GM12878 (cell line): Measurements from ENCODE around the gene PNPO.

Experiments
- BACH1 ChIP-seq: fragments of 450-650 bp; IDR thresholded peaks from 2 replicates; pipeline ENCODE4 v1.6.1; 2017; ENCODE audit warnings: mild to moderate bottlenecking, borderline replicate concordance
- BRCA1 ChIP-seq: IDR thresholded peaks from 2 replicates; pipeline ENCODE4 v1.6.1; 2011; ENCODE audit warnings: low read depth, low read length, improper control_type of control experiment
- CREB1 ChIP-seq: IDR thresholded peaks from 2 replicates; pipeline ENCODE4 v1.6.1; 2012; ENCODE audit warnings: low read depth, mild to moderate bottlenecking, inconsistent platforms
- EZH2 ChIP-seq: IDR thresholded peaks from 2 replicates; pipeline ENCODE4 v1.6.1; 2012; ENCODE audit warnings: low read depth, mild to moderate bottlenecking, control low read depth, inconsistent platforms, low read length, borderline replicate concordance; ENCODE audit not compliant: control insufficient read depth
- GATAD2B ChIP-seq: fragments of 450-650 bp; conservative IDR thresholded peaks from 2 replicates; pipeline ENCODE4 v1.6.1; 2017; ENCODE audit warnings: low read depth, mild to moderate bottlenecking, moderate library complexity
- POLR2A ChIP-seq: IDR thresholded peaks from 2 replicates; pipeline ENCODE4 v1.6.1; 2011; ENCODE audit warnings: low read depth, mild to moderate bottlenecking, low read length
- POLR2AphosphoS2 ChIP-seq: IDR thresholded peaks from 2 replicates; pipeline ENCODE4 v1.6.1; 2011; ENCODE audit warnings: low read depth, mild to moderate bottlenecking, low read length, improper control_type of control experiment, moderate library complexity
- ZNF274 ChIP-seq: IDR thresholded peaks from one replicate; pipeline ENCODE4 v1.8.0; 2011; ENCODE audit not compliant: insufficient read length, insufficient read depth
- ZSCAN29 ChIP-seq: fragments of 450-650 bp; IDR thresholded peaks from 2 replicates; pipeline ENCODE4 v1.6.1; 2017; ENCODE audit warnings: mild to moderate bottlenecking, moderate library complexity
- TF ChIP-seq, protein P1 (sequence below), 3 experiments: IDR thresholded peaks in 2 of 3; conservative IDR thresholded peaks in 1 of 3; 2 replicates each; pipeline ENCODE4 v1.5.1; 2011; ENCODE audit warnings: low read depth in 3 of 3, low read length in 3 of 3, mild to moderate bottlenecking in 3 of 3, control low read depth in 2 of 3, moderate library complexity in 2 of 3, inconsistent platforms in 1 of 3, mixed read lengths in 1 of 3; ENCODE audit not compliant: control insufficient read depth in 2 of 3, insufficient read depth in 1 of 3; ENCODE audit errors: extremely low read depth in 1 of 3
- TF ChIP-seq, protein P2 (sequence below): IDR thresholded peaks from 2 replicates; pipeline ENCODE4 v1.6.1; 2012; ENCODE audit warnings: low read depth, low read length, improper control_type of control experiment
- TF ChIP-seq, protein P3 (sequence below): fragments of 450-650 bp; IDR thresholded peaks from 2 replicates; pipeline ENCODE4 v1.6.1; 2017; ENCODE audit warnings: low read depth, mild to moderate bottlenecking, moderate library complexity

DNA sequence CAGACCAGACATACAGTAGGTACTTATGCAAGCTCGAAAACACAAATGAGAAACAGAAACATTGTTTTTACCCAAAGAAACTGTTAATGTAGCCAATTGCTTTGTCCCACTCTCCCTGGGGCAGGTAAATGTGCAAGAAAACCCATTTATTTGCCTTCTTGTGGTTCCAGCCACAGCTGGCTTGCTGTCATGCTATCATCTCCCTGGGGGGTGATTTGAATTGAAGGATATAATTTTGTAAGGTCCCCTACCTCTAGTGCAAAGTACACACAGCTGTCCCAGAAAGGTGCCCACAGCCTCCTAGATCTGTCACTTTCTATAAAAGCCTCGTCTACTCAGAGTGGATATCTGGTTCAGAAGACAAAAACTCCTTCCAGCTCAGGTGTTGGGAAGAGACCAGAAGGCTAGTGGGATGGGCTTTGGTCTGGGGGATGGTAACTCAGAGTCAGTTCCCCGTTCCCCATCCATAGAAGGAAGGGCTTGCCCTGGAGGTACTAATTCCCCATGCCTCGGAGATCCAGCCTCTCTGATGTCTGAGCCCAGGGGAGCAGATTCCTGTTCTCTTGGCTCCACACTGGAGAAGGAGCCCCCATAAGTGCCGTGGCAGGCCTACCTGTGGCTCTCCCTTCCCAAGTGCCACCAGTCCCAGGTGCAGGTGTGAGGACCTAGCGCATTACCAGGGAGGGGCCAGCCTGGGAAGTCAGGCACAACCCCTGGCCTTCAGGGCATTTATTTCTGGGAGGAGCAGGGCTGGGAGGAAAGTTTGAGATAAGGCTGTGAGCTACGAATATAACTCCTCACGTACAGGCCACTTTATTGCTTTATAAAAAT is 18.7 kb downstream of the PNPO start:
- TF ChIP-seq, protein P1, sequence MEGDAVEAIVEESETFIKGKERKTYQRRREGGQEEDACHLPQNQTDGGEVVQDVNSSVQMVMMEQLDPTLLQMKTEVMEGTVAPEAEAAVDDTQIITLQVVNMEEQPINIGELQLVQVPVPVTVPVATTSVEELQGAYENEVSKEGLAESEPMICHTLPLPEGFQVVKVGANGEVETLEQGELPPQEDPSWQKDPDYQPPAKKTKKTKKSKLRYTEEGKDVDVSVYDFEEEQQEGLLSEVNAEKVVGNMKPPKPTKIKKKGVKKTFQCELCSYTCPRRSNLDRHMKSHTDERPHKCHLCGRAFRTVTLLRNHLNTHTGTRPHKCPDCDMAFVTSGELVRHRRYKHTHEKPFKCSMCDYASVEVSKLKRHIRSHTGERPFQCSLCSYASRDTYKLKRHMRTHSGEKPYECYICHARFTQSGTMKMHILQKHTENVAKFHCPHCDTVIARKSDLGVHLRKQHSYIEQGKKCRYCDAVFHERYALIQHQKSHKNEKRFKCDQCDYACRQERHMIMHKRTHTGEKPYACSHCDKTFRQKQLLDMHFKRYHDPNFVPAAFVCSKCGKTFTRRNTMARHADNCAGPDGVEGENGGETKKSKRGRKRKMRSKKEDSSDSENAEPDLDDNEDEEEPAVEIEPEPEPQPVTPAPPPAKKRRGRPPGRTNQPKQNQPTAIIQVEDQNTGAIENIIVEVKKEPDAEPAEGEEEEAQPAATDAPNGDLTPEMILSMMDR (IDR thresholded peaks at IDR 0.05 in 2 of 3, conservative IDR thresholded peaks at IDR 0.05 in 1 of 3; ENCODE audit: control insufficient read depth in 2 of 3, extremely low read depth in 1 of 3, insufficient read depth in 1 of 3, low read depth in 3 of 3, low read length in 3 of 3): no peak
- TF ChIP-seq EZH2 (no peak), BRCA1 (no peak), POLR2A (no peak), ZSCAN29 (no peak), BACH1 (no peak), POLR2AphosphoS2 (no peak), ZNF274 (no peak), GATAD2B (no peak), CREB1 (no peak)
- TF ChIP-seq, protein P2, sequence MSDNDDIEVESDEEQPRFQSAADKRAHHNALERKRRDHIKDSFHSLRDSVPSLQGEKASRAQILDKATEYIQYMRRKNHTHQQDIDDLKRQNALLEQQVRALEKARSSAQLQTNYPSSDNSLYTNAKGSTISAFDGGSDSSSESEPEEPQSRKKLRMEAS: no peak
- TF ChIP-seq, protein P3, sequence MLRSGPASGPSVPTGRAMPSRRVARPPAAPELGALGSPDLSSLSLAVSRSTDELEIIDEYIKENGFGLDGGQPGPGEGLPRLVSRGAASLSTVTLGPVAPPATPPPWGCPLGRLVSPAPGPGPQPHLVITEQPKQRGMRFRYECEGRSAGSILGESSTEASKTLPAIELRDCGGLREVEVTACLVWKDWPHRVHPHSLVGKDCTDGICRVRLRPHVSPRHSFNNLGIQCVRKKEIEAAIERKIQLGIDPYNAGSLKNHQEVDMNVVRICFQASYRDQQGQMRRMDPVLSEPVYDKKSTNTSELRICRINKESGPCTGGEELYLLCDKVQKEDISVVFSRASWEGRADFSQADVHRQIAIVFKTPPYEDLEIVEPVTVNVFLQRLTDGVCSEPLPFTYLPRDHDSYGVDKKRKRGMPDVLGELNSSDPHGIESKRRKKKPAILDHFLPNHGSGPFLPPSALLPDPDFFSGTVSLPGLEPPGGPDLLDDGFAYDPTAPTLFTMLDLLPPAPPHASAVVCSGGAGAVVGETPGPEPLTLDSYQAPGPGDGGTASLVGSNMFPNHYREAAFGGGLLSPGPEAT: no peak
